Peyer's patch (tissue), 4 donors: ENCODE data around the gene TNS3.

Source experiments
- POLR2A ChIP-seq, 2 donors: fragments of 450-650 bp; IDR thresholded peaks; one replicate each; pipeline ENCODE4 v1.5.1; 2017; ENCODE audit warnings: antibody characterized with exemption in 2 of 2, mild to moderate bottlenecking in 2 of 2, moderate library complexity in 2 of 2
- TF ChIP-seq, protein P1 (sequence below), 6 experiments: fragments of 450-650 bp in 4 of 6; fragments of 200-600 bp in 2 of 6; sonication (generic) in 1 of 6; IDR thresholded peaks; one replicate each; pipeline ENCODE4 v1.5.1; 2017 to 2019; ENCODE audit warnings: antibody characterized with exemption in 6 of 6, mild to moderate bottlenecking in 3 of 6, moderate library complexity in 1 of 6

DNA sequence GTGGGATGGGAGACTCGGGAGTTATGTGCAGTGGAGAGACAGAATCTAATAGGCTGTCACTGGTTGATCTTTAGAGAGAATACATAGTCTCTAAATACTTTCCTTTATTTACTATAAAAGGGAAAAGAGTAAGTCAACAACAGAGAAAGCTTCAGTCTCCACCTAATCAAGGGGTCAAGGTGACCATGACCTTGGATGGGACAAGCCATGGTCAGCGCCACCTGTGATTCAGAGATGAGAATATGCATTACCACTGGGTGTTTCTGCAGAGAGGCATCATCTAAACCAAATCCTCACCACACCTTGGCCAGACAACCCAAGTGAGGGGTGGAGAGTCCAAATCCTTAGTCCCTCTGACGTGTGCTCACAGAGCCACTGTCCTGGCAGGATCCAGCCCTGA is 39.9 kb downstream of the TNS3 start:
- no peak for TF ChIP-seq POLR2A (IDR thresholded peaks at IDR 0.05)
- TF ChIP-seq, protein P1, sequence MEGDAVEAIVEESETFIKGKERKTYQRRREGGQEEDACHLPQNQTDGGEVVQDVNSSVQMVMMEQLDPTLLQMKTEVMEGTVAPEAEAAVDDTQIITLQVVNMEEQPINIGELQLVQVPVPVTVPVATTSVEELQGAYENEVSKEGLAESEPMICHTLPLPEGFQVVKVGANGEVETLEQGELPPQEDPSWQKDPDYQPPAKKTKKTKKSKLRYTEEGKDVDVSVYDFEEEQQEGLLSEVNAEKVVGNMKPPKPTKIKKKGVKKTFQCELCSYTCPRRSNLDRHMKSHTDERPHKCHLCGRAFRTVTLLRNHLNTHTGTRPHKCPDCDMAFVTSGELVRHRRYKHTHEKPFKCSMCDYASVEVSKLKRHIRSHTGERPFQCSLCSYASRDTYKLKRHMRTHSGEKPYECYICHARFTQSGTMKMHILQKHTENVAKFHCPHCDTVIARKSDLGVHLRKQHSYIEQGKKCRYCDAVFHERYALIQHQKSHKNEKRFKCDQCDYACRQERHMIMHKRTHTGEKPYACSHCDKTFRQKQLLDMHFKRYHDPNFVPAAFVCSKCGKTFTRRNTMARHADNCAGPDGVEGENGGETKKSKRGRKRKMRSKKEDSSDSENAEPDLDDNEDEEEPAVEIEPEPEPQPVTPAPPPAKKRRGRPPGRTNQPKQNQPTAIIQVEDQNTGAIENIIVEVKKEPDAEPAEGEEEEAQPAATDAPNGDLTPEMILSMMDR (IDR thresholded peaks at IDR 0.05), result no peak
